ENCODE data around the gene AOC2. TPM values are rescaled to one million over a fixed set of nuclear protein-coding genes. Genes with fewer than 3 reads are reported as not detected.
A peak's percentile ranks its signal among the peaks of the same experiment; 100 is the strongest.

Gene AOC2
- total and polyA plus RNA-seq, 2 of the 13 experiments (the other 11 are each of a cell fraction or from before 2014, with no cell fraction given) = 1.2 to 3.3 TPM

DNA sequence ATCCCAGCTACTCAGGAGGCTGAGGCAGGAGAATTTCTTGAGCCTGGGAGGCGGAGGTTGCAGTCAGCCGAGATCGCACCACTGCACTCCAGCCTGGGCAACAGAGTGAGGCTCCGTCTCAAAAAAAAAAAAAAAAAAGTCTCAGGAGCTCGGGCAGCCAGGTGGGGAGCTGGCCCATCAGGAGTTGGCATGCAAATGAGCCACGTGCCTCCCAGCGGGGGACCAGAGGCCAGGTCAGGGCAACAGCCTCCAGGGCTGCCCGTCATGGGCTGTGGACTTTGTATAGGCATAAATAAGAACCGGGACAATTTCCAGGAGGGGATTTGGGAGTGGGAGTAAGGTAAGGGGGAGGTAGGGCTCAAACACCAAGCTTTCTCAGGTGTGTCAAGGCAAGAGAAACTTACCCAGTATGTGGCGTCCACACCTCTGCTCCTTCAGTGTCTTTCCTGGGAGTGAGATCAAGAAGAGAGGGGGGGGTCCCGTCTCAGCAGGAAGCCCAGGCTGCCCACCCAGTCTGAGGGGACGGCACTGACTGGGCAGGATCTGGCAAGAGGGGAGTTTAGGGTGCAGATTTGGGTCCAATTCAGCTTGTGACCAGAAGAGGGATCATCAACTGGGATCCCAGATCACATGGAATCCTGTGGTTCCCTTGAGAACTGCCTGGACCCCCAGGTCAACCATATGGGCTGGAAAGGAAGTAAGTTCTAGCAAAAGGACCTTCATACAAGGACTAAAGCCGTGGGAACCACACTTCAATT is 33.9 kb downstream of the AOC2 start (continued):
- TF ChIP-seq, protein P1, sequence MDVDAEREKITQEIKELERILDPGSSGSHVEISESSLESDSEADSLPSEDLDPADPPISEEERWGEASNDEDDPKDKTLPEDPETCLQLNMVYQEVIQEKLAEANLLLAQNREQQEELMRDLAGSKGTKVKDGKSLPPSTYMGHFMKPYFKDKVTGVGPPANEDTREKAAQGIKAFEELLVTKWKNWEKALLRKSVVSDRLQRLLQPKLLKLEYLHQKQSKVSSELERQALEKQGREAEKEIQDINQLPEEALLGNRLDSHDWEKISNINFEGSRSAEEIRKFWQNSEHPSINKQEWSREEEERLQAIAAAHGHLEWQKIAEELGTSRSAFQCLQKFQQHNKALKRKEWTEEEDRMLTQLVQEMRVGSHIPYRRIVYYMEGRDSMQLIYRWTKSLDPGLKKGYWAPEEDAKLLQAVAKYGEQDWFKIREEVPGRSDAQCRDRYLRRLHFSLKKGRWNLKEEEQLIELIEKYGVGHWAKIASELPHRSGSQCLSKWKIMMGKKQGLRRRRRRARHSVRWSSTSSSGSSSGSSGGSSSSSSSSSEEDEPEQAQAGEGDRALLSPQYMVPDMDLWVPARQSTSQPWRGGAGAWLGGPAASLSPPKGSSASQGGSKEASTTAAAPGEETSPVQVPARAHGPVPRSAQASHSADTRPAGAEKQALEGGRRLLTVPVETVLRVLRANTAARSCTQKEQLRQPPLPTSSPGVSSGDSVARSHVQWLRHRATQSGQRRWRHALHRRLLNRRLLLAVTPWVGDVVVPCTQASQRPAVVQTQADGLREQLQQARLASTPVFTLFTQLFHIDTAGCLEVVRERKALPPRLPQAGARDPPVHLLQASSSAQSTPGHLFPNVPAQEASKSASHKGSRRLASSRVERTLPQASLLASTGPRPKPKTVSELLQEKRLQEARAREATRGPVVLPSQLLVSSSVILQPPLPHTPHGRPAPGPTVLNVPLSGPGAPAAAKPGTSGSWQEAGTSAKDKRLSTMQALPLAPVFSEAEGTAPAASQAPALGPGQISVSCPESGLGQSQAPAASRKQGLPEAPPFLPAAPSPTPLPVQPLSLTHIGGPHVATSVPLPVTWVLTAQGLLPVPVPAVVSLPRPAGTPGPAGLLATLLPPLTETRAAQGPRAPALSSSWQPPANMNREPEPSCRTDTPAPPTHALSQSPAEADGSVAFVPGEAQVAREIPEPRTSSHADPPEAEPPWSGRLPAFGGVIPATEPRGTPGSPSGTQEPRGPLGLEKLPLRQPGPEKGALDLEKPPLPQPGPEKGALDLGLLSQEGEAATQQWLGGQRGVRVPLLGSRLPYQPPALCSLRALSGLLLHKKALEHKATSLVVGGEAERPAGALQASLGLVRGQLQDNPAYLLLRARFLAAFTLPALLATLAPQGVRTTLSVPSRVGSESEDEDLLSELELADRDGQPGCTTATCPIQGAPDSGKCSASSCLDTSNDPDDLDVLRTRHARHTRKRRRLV (CRISPR knock-in tag; IDR thresholded peaks at IDR 0.05) = peak; percentile 81
- TF ChIP-seq ZMYM4 (CRISPR knock-in tag; IDR thresholded peaks at IDR 0.05) = peak; percentile 78
- TF ChIP-seq SKI (IDR thresholded peaks at IDR 0.05; ENCODE audit: partially characterized antibody) = peak; percentile 13
- TF ChIP-seq ZNF121 (CRISPR knock-in tag; IDR thresholded peaks at IDR 0.05) = peak; percentile 97
- peak; percentile 47 for TF ChIP-seq TEAD3 (CRISPR knock-in tag; optimal IDR thresholded peaks at IDR 0.05; ENCODE audit: borderline replicate concordance)
- TF ChIP-seq, protein P2, sequence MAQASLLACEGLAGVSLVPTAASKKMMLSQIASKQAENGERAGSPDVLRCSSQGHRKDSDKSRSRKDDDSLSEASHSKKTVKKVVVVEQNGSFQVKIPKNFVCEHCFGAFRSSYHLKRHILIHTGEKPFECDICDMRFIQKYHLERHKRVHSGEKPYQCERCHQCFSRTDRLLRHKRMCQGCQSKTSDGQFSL (CRISPR knock-in tag; IDR thresholded peaks at IDR 0.05) = peak; percentile 51; the same call in 1 of the 2 replicates
- TF ChIP-seq, protein P3, sequence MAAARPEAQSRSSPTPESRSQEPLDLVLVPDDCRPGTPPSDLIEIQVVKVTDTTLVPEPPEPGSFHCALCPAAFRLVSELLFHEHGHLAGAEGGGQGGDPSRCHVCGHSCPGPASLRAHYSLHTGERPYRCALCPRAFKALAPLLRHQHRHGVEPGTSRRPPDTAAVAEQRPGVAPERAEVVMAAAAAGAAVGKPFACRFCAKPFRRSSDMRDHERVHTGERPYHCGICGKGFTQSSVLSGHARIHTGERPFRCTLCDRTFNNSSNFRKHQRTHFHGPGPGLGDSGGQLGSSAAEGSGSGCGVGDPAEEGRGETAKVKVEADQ (CRISPR knock-in tag; IDR thresholded peaks at IDR 0.05; ENCODE audit: borderline replicate concordance) = no peak
- no peak for TF ChIP-seq SRSF4 (IDR thresholded peaks at IDR 0.05; ENCODE audit: low read depth, low read length, poor library complexity, severe bottlenecking)
- TF ChIP-seq, protein P4, sequence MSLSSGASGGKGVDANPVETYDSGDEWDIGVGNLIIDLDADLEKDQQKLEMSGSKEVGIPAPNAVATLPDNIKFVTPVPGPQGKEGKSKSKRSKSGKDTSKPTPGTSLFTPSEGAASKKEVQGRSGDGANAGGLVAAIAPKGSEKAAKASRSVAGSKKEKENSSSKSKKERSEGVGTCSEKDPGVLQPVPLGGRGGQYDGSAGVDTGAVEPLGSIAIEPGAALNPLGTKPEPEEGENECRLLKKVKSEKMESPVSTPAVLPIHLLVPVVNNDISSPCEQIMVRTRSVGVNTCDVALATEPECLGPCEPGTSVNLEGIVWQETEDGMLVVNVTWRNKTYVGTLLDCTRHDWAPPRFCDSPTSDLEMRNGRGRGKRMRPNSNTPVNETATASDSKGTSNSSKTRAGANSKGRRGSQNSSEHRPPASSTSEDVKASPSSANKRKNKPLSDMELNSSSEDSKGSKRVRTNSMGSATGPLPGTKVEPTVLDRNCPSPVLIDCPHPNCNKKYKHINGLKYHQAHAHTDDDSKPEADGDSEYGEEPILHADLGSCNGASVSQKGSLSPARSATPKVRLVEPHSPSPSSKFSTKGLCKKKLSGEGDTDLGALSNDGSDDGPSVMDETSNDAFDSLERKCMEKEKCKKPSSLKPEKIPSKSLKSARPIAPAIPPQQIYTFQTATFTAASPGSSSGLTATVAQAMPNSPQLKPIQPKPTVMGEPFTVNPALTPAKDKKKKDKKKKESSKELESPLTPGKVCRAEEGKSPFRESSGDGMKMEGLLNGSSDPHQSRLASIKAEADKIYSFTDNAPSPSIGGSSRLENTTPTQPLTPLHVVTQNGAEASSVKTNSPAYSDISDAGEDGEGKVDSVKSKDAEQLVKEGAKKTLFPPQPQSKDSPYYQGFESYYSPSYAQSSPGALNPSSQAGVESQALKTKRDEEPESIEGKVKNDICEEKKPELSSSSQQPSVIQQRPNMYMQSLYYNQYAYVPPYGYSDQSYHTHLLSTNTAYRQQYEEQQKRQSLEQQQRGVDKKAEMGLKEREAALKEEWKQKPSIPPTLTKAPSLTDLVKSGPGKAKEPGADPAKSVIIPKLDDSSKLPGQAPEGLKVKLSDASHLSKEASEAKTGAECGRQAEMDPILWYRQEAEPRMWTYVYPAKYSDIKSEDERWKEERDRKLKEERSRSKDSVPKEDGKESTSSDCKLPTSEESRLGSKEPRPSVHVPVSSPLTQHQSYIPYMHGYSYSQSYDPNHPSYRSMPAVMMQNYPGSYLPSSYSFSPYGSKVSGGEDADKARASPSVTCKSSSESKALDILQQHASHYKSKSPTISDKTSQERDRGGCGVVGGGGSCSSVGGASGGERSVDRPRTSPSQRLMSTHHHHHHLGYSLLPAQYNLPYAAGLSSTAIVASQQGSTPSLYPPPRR (CRISPR knock-in tag; IDR thresholded peaks at IDR 0.05; ENCODE audit: borderline replicate concordance) = 0 out of 2 replicates have a peak, but pooled peaks have one; percentile 32
- no peak for TF ChIP-seq MAFK (conservative IDR thresholded peaks at IDR 0.05 in 1 of 2, IDR thresholded peaks at IDR 0.05 in 1 of 2; ENCODE audit: low read length in 2 of 2)
- TF ChIP-seq NFKB2 (CRISPR knock-in tag; IDR thresholded peaks at IDR 0.05; ENCODE audit: borderline replicate concordance) = peak; percentile 59; the same call in 1 of the 2 replicates
- no peak for TF ChIP-seq NPAS2 (CRISPR knock-in tag; IDR thresholded peaks at IDR 0.05; ENCODE audit: borderline replicate concordance)
- TF ChIP-seq MTA1 (CRISPR knock-in tag; IDR thresholded peaks at IDR 0.05; ENCODE audit: borderline replicate concordance) = 0 out of 2 replicates have a peak, but pooled peaks have one; percentile 51
- TF ChIP-seq ZNF333 (CRISPR knock-in tag; IDR thresholded peaks at IDR 0.05; ENCODE audit: borderline replicate concordance) = 0 out of 2 replicates have a peak, but pooled peaks have one; percentile 46
- 0 out of 2 replicates have a peak, but pooled peaks have one; percentile 29 for TF ChIP-seq SMC3 (IDR thresholded peaks at IDR 0.05; ENCODE audit: low read length)

Measured in HepG2 (cell line).